Coronary artery (tissue), 2 donors: Measurements from ENCODE around the gene CDH4.

Experiments
- DNase-seq: peaks from one replicate; pipeline ENCODE4 v3.0.0-alpha.2; 2017; ENCODE audit warnings: low spot score
- H3K27ac ChIP-seq, 2 donors: fragments of 200-600 bp; sonication (generic); one replicate each; pipeline ENCODE4 v1.5.1; 2016 to 2019
- H3K4me3 ChIP-seq: fragments of 200-600 bp; sonication (generic); 2 replicates; pipeline ENCODE4 v1.5.1; 2016; ENCODE audit warnings: mild to moderate bottlenecking, moderate library complexity
- CTCF ChIP-seq: fragments of 200-600 bp; sonication (generic); IDR thresholded peaks from one replicate; pipeline ENCODE4 v1.5.1; 2019; ENCODE audit warnings: antibody characterized with exemption

CDH4 gene

DNA sequence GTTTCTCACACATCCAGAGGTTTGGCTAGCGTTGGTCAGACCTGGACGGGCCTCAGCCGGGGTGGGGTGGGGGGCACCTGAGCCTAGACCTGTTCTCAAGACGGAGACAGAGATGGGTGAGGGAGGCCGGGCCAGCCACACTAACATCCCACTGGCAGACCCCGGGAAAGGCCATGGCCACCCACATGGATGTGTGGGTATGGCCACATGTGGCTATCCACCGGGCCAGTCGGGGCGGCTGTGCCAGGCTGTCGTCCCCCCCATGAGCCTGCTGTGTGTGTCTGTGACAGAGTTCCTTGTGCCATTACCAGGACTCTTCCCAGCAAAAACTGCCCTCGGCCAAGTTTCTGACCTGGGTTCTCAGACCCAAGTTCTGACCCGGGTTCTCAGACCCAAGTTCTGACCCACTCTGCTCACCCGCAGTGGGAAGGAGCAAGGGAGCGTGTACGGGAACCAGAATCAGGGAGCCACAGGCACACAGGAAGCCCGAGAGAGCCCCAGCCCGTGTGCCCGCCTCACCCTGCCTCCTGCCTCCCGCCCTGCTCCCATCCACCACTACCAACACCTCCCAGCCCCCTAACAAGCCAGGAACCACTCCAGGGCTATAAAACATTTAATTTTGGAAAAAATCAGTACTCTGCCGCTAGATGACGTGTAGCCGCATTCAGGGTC lies 558.1 kb downstream of the CDH4 start:
- Histone ChIP-seq H3K27ac (no peak overlapping the region), H3K4me3 (no peak overlapping the region)
- no peak for DNase-seq
- TF ChIP-seq CTCF, result no peak

GRCh38 chr20:61810738-61811135 lies 558.7 kb downstream of the CDH4 start:
- DNase-seq, result no peak
- H3K4me3 ChIP-seq, result no peak overlapping the region
- H3K27ac ChIP-seq, result no peak overlapping the region
- no peak for TF ChIP-seq CTCF

GRCh38 chr20:61811166-61811565 lies 559.1 kb downstream of the CDH4 start:
- TF ChIP-seq CTCF, result no peak
- H3K4me3 ChIP-seq, result no peak overlapping the region
- no peak for DNase-seq
- H3K27ac ChIP-seq, result no peak overlapping the region

DNA sequence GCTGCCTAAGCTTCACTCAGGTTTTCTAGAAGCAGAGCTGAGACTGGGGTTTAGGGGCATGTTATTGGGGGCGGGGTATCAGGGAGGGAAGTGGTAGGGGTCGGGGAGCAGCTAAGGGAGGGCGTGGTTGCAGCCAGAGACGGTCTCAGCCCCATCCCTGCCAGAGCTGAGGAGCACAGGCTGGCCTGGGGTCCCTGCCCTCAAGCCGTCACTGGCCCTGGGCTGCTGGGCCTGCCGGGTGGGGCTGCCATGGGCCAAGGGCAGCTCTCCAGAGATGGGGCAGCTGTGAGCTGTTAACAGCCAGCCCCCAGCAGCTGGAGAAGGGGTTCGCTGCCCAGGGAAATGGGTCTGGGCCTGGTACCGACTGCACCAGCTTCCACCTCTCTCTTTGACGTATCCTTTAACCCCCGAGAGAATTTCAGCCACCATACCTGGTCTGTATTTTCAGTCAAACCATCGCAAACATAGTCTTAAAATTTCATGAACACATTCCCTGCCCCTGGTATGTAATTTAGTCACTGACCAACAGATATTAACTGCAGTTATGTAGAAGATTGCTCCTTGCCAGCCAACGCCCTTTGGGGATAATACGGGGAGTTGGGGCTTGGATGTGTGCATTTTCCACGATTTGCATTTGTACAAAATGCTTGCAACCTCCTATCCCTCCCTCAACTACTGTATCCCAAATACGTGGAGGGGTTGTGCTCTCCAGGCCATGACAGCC lies 560.2 kb downstream of the CDH4 start:
- no peak for DNase-seq
- TF ChIP-seq CTCF, result no peak
- Histone ChIP-seq H3K4me3 (no peak overlapping the region), H3K27ac (no peak overlapping the region)

DNA sequence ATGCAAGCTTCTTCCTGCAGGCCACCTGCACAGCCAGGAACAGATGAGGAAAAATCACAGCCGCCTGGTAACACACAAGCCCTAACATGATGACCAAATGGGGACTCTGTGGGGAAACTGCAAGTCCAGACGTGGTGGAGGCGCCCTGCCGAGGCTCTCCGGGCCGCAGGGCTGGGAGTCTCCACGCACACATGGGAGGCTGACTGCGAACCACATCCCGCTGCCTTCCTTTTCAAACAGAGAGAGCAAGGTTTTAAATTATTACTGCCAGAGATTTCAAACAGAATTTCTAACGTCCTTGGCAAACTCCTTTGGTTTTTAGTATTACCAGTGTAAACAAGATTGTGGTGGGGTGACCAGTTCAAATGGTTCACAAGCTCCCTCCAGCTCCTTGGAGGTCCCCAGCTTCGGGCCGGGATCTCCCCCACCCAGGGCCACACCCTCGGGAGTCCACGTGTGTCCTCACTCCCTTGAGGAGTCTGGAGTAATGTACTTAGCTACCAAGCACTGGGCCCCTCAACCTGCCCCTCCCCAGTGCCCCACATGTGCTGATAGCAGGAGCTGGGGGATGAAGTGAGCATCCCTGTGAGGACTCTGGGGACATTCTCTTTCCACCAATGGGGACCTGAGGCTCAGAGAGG lies 560.9 kb downstream of the CDH4 start:
- TF ChIP-seq CTCF, result no peak
- no peak for DNase-seq
- no peak overlapping the region for H3K27ac ChIP-seq
- no peak overlapping the region for H3K4me3 ChIP-seq

DNA sequence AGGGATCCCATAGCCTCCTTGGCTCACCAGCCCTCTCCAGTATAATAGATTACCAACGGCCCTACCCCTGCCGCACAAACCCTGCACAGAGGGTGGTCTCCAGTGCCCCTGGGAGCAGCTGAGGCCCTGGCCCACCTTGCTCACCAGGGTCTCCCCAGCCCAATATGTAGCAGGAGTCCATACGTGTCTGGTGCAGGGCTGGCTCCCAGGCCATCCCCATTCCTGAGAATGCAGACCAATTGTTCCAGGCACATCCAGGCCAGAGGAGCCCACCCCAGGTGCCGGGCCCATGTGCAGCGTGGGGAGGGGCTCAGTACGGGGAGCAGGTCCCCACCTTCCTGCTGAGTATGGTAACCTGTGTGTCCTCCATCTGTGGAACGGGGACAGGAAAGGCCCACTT lies 561.7 kb downstream of the CDH4 start:
- Histone ChIP-seq H3K4me3 (no peak overlapping the region), H3K27ac (no peak overlapping the region)
- no peak for DNase-seq
- TF ChIP-seq CTCF, result no peak
